Hepatocyte (in vitro differentiated cells): ENCODE measurements around the gene CHCT1. TPM values are rescaled to one million over a fixed set of nuclear protein-coding genes. Genes with fewer than 3 reads are reported as not detected.

Experiments
- DNase-seq: peaks from one replicate; pipeline ENCODE4 v3.0.0-alpha.2; 2016; ENCODE audit warnings: low spot score
- H2AFZ ChIP-seq: fragments of 200-600 bp; sonication (generic); 2 replicates; pipeline ENCODE4 v1.6.0; 2016; ENCODE audit warnings: antibody characterized with exemption, mild to moderate bottlenecking
- H3K27ac ChIP-seq: fragments of 200-600 bp; sonication (generic); 2 replicates; pipeline ENCODE4 v1.5.1; 2016; ENCODE audit warnings: mild to moderate bottlenecking
- H3K27me3 ChIP-seq: fragments of 200-600 bp; sonication (generic); 2 replicates; pipeline ENCODE4 v1.6.1; 2016
- H3K36me3 ChIP-seq: fragments of 200-600 bp; sonication (generic); replicated peaks from 2 replicates; pipeline ENCODE4 v1.5.1; 2016; ENCODE audit warnings: low read depth; ENCODE audit not compliant: insufficient read depth
- H3K4me1 ChIP-seq: fragments of 200-600 bp; sonication (generic); 2 replicates; pipeline ENCODE4 v1.5.1; 2016; ENCODE audit warnings: mild to moderate bottlenecking, moderate library complexity; ENCODE audit not compliant: insufficient read depth
- H3K4me2 ChIP-seq: fragments of 200-600 bp; sonication (generic); 2 replicates; pipeline ENCODE4 v1.6.0; 2016
- H3K4me3 ChIP-seq: fragments of 200-600 bp; sonication (generic); 2 replicates; pipeline ENCODE4 v1.5.1; 2016; ENCODE audit warnings: mild to moderate bottlenecking
- H3K79me2 ChIP-seq: fragments of 200-600 bp; sonication (generic); 2 replicates; pipeline ENCODE4 v1.6.0; 2017; ENCODE audit warnings: mild to moderate bottlenecking
- H3K9me2 ChIP-seq: fragments of 200-600 bp; sonication (generic); replicated peaks from 2 replicates; pipeline ENCODE4 v1.6.0; 2017; ENCODE audit warnings: mild to moderate bottlenecking; ENCODE audit not compliant: insufficient read depth
- H3K9me3 ChIP-seq: fragments of 200-600 bp; sonication (generic); 2 replicates; pipeline ENCODE4 v1.5.1; 2016; ENCODE audit warnings: low read depth, mild to moderate bottlenecking
- H4K20me1 ChIP-seq: fragments of 200-600 bp; sonication (generic); 2 replicates; pipeline ENCODE4 v1.6.0; 2016; ENCODE audit warnings: mild to moderate bottlenecking; ENCODE audit not compliant: insufficient read depth, poor library complexity, severe bottlenecking
- CTCF ChIP-seq: fragments of 200-600 bp; sonication (generic); IDR thresholded peaks from 2 replicates; pipeline ENCODE4 v1.5.1; 2016; ENCODE audit warnings: antibody characterized with exemption, mild to moderate bottlenecking; ENCODE audit not compliant: poor library complexity
- EZH2 ChIP-seq: fragments of 200-600 bp; sonication (generic); IDR thresholded peaks from 2 replicates; pipeline ENCODE4 v1.6.1; 2016; ENCODE audit warnings: antibody characterized with exemption, mild to moderate bottlenecking, borderline replicate concordance
- EZH2phosphoT487 ChIP-seq: fragments of 200-600 bp; sonication (generic); IDR thresholded peaks from one replicate; pipeline ENCODE4 v1.6.1; 2018; ENCODE audit warnings: antibody characterized with exemption, mild to moderate bottlenecking, low read depth, moderate library complexity; ENCODE audit not compliant: unreplicated experiment, severe bottlenecking
- WGBS: methylation state at CpG from one replicate; pipeline ENCODE4 v1.1.6; 2016; ENCODE audit warnings: low lambda C conversion rate; ENCODE audit errors: missing lambda C conversion rate; 5-methylcytosine and 5-hydroxymethylcytosine counted together
- polyA plus RNA-seq: library from polyadenylated mRNA; unstranded; fragments of >200 nt; fragmentation: Nextera tagmentation; extraction: Ambion mirVana; gene quantifications from 2 replicates; pipeline ENCODE4 v1.2.1, GENCODE V29; 2016
- total RNA-seq: library from RNA; depleted of rRNA; stranded (reverse); fragments of >200 nt; gene quantifications from 2 replicates; pipeline ENCODE4 v1.2.3, GENCODE V29; 2014

The CHCT1 gene
- total and polyA plus RNA-seq, 2 experiments from 2014 or later, result not detected

GRCh38 chr17:60392845-60393702 lies 29.2 kb upstream of the CHCT1 start:
- H3K4me2 ChIP-seq, result peak overlapping the region; percentile 83
- no peaks in the 10 kb centered on the region for H3K27me3 ChIP-seq
- no peaks in the 10 kb centered on the region for H3K36me3 ChIP-seq
- no peaks in the 10 kb centered on the region for H3K9me3 ChIP-seq
- H2AFZ ChIP-seq, result peak overlapping the region; percentile 57
- peaks cover 20% of the 10 kb centered on the region for H4K20me1 ChIP-seq
- WGBS, result 23% methylated on average over 17 of the region's 17 CpGs
- H3K4me1 ChIP-seq, result peaks cover 25% of the 10 kb centered on the region
- H3K9me2 ChIP-seq, result no peaks in the 10 kb centered on the region
- peak overlapping the region; percentile 94 for H3K27ac ChIP-seq
- no peak for TF ChIP-seq EZH2
- TF ChIP-seq EZH2phosphoT487, result no peak
- no peak for TF ChIP-seq CTCF
- H3K4me3 ChIP-seq, result peak overlapping the region; percentile 31
- peak; percentile 58 for DNase-seq
- H3K79me2 ChIP-seq, result peaks cover 32% of the 10 kb centered on the region

- H3K27me3 ChIP-seq, result no peaks in the 10 kb centered on the region
- TF ChIP-seq EZH2, result no peak
- TF ChIP-seq CTCF, result no peak
- no peak for TF ChIP-seq EZH2phosphoT487
- 96% methylated on average over 17 of the region's 17 CpGs for whole genome bisulfite sequencing
- no peak for DNase-seq
- no peaks in the 10 kb centered on the region for H3K9me3 ChIP-seq
- H3K4me3 ChIP-seq, result no peak overlapping the region
- H2AFZ ChIP-seq, result no peak overlapping the region
- H3K27ac ChIP-seq, result no peak overlapping the region
- peaks cover 22% of the 10 kb centered on the region for H3K79me2 ChIP-seq
- H3K4me2 ChIP-seq, result no peak overlapping the region
- peaks cover 10% of the 10 kb centered on the region for H4K20me1 ChIP-seq
- H3K36me3 ChIP-seq, result no peaks in the 10 kb centered on the region
- no peaks in the 10 kb centered on the region for H3K9me2 ChIP-seq
- peaks cover 15% of the 10 kb centered on the region for H3K4me1 ChIP-seq
Observed at GRCh38 chr17:60393840-60394723, 28.2 kb upstream of the CHCT1 start.

GRCh38 chr17:60395508-60396065 lies 26.7 kb upstream of the CHCT1 start:
- Histone ChIP-seq H3K27me3 (no peaks in the 10 kb centered on the region), H3K27ac (no peak overlapping the region), H3K4me2 (no peak overlapping the region), H3K4me1 (peaks cover 2% of the 10 kb centered on the region), H3K9me3 (no peaks in the 10 kb centered on the region), H3K4me3 (no peak overlapping the region), H3K9me2 (no peaks in the 10 kb centered on the region), H4K20me1 (no peaks in the 10 kb centered on the region), H3K36me3 (no peaks in the 10 kb centered on the region), H3K79me2 (peaks cover 7% of the 10 kb centered on the region), H2AFZ (no peak overlapping the region)
- no peak for DNase-seq
- WGBS, result 87% methylated on average over 4 of the region's 4 CpGs
- TF ChIP-seq CTCF, result no peak
- no peak for TF ChIP-seq EZH2
- no peak for TF ChIP-seq EZH2phosphoT487
